Liver (tissue), 9 donors: Measurements from ENCODE around the gene PPP2R3A. TPM values are rescaled to one million over a fixed set of nuclear protein-coding genes. Genes with fewer than 3 reads are reported as not detected.

Source experiments
- DNase-seq: peaks from one replicate; pipeline ENCODE4 v3.0.0-alpha.2; 2017; ENCODE audit warnings: low spot score
- H3K27ac ChIP-seq, 2 donors: one replicate each; pipeline ENCODE4 v1.7.0; 2013; ENCODE audit warnings: inconsistent platforms in 2 of 2, low read length in 2 of 2, control low read depth in 1 of 2, low read depth in 1 of 2, mild to moderate bottlenecking in 1 of 2
- H3K27me3 ChIP-seq, 4 donors: one replicate each; pipeline versions ENCODE4 v1.6.1 to v1.7.0; 2013; ENCODE audit warnings: low read length in 3 of 4, inconsistent platforms in 1 of 4, mild to moderate bottlenecking in 1 of 4, moderate library complexity in 1 of 4; ENCODE audit not compliant: control insufficient read depth in 4 of 4, insufficient read depth in 4 of 4
- H3K36me3 ChIP-seq, 4 donors: one replicate each; pipeline versions ENCODE4 v1.6.1 to v1.7.0; 2013; ENCODE audit warnings: low read length in 3 of 4, mild to moderate bottlenecking in 3 of 4, low read depth in 1 of 4, moderate library complexity in 1 of 4; ENCODE audit not compliant: control insufficient read depth in 4 of 4, insufficient read depth in 3 of 4
- H3K4me1 ChIP-seq, 4 donors: one replicate each; pipeline versions ENCODE4 v1.6.1 to v1.7.0; 2013; ENCODE audit warnings: low read length in 3 of 4, mild to moderate bottlenecking in 3 of 4, moderate library complexity in 1 of 4; ENCODE audit not compliant: control insufficient read depth in 4 of 4, insufficient read depth in 4 of 4
- H3K4me3 ChIP-seq, 3 donors: one replicate each; pipeline versions ENCODE4 v1.6.1 to v1.7.0; 2013; ENCODE audit warnings: low read length in 3 of 3, control low read depth in 1 of 3, low read depth in 1 of 3, mild to moderate bottlenecking in 1 of 3
- H3K9ac ChIP-seq, 2 donors: one replicate each; pipeline ENCODE4 v1.7.0; 2013; ENCODE audit warnings: low read length in 2 of 2, mild to moderate bottlenecking in 2 of 2, moderate library complexity in 2 of 2, control low read depth in 1 of 2, low read depth in 1 of 2
- H3K9me3 ChIP-seq, 4 donors: one replicate each; pipeline versions ENCODE4 v1.6.1 to v1.7.0; 2013; ENCODE audit warnings: low read length in 3 of 4; ENCODE audit not compliant: control insufficient read depth in 4 of 4
- ATF3 ChIP-seq: IDR thresholded peaks from 2 replicates; pipeline ENCODE4 v1.6.1; 2016; ENCODE audit warnings: antibody characterized with exemption
- CTCF ChIP-seq: fragments of 150-350 bp; IDR thresholded peaks from 2 replicates; pipeline ENCODE4 v1.5.1; 2017; ENCODE audit warnings: improper control_type of control experiment, low read depth, low read length; ENCODE audit not compliant: missing input control
- EGR1 ChIP-seq, 2 donors: IDR thresholded peaks; 2 replicates each; pipeline ENCODE4 v1.6.1; 2016 to 2018; ENCODE audit warnings: antibody characterized with exemption in 2 of 2, low read depth in 2 of 2
- FOXA1 ChIP-seq: IDR thresholded peaks from 2 replicates; pipeline ENCODE4 v1.6.1; 2016; ENCODE audit warnings: antibody characterized with exemption
- FOXA2 ChIP-seq: IDR thresholded peaks from 2 replicates; pipeline ENCODE4 v1.6.1; 2016; ENCODE audit warnings: antibody characterized with exemption
- GABPA ChIP-seq, 2 donors: IDR thresholded peaks in 1 of 2; conservative IDR thresholded peaks in 1 of 2; 2 replicates each; pipeline ENCODE4 v1.6.1; 2016; ENCODE audit warnings: antibody characterized with exemption in 2 of 2, mild to moderate bottlenecking in 1 of 2, moderate library complexity in 1 of 2
- HNF4A ChIP-seq, 2 donors: conservative IDR thresholded peaks; 2 replicates each; pipeline ENCODE4 v1.6.1; 2016; ENCODE audit warnings: antibody characterized with exemption in 2 of 2, mild to moderate bottlenecking in 2 of 2
- JUND ChIP-seq, 2 donors: IDR thresholded peaks; 2 replicates each; pipeline ENCODE4 v1.6.1; 2016; ENCODE audit warnings: antibody characterized with exemption in 2 of 2
- RXRA ChIP-seq, 2 donors: IDR thresholded peaks; 2 replicates each; pipeline ENCODE4 v1.6.1; 2017 to 2018; ENCODE audit warnings: antibody characterized with exemption in 2 of 2, mild to moderate bottlenecking in 1 of 2
- SP1 ChIP-seq: IDR thresholded peaks from 2 replicates; pipeline ENCODE4 v1.6.1; 2018; ENCODE audit warnings: antibody characterized with exemption, mild to moderate bottlenecking
- TAF1 ChIP-seq: conservative IDR thresholded peaks from 2 replicates; pipeline ENCODE4 v1.6.1; 2016; ENCODE audit warnings: antibody characterized with exemption, mild to moderate bottlenecking
- ZBTB33 ChIP-seq: IDR thresholded peaks from 2 replicates; pipeline ENCODE4 v1.6.1; 2016; ENCODE audit warnings: antibody characterized with exemption
- WGBS: extraction: QIAGEN DNeasy Blood & Tissue Kit; methylation state at CpG from one replicate; pipeline ENCODE4 v1.1.7; 2013; 5-methylcytosine and 5-hydroxymethylcytosine counted together
- polyA plus RNA-seq, 2 donors: library from polyadenylated mRNA; stranded (reverse) in 1 of 2; unstranded in 1 of 2; fragments of 200-250 nt in 1 of 2; fragments of >200 nt in 1 of 2; fragmentation: Nextera tagmentation in 1 of 2; extraction: Ambion mirVana in 1 of 2; gene quantifications; one replicate each; pipeline versions ENCODE4 v1.2.1 to v1.2.3, GENCODE V29; 2013 to 2015
- total RNA-seq, 2 donors: library from RNA; depleted of rRNA; stranded (reverse); fragments of >200 nt; gene quantifications; one replicate each; pipeline ENCODE4 v1.2.3, GENCODE V29; 2014
- donor health status: healthy.
- donor health status: healthy.
- donor health status: healthy.
- donor health status: healthy.
- donor health status: healthy.

Gene PPP2R3A
- total and polyA plus RNA-seq, 4 donors: 0.54 to 3.3 (median 1.6) TPM

- H3K9me3 ChIP-seq: no peaks in the 10 kb centered on the region
- DNase-seq: no peak
- WGBS: 58% methylated on average over 3 of the region's 3 CpGs
- H3K4me1 ChIP-seq: peaks cover 14 to 57% (median 26%) of the 10 kb centered on the region in 4 donors
- TF ChIP-seq TAF1 (no peak), SP1 (no peak), HNF4A (conservative IDR thresholded peaks at IDR 0.05) (no peak), CTCF (no peak), JUND (IDR thresholded peaks at IDR 0.05) (no peak), GABPA (IDR thresholded peaks at IDR 0.05 in 1 of 2, conservative IDR thresholded peaks at IDR 0.05 in 1 of 2) (no peak), ATF3 (no peak), EGR1 (IDR thresholded peaks at IDR 0.05; ENCODE audit: low read depth in 2 of 2) (no peak), FOXA1 (no peak), ZBTB33 (no peak)
- peak overlapping the region in 1 of 2 donors; percentile 16 for H3K27ac ChIP-seq
- H3K4me3 ChIP-seq: no peak overlapping the region
- H3K9ac ChIP-seq: no peak overlapping the region
- H3K36me3 ChIP-seq: no peaks in the 10 kb centered on the region
- H3K27me3 ChIP-seq: no peaks in the 10 kb centered on the region
Measured at GRCh38 chr3:136186344-136186743, 220.8 kb downstream of the PPP2R3A start.

GRCh38 chr3:136186846-136187245 lies 221.3 kb downstream of the PPP2R3A start:
- no peak for TF ChIP-seq RXRA (IDR thresholded peaks at IDR 0.05)
- TF ChIP-seq CTCF: no peak
- no peak for TF ChIP-seq FOXA2
- no peak for TF ChIP-seq SP1
- H3K27ac ChIP-seq: no peak overlapping the region
- H3K9ac ChIP-seq: no peak overlapping the region
- H3K36me3 ChIP-seq: no peaks in the 10 kb centered on the region
- H3K4me3 ChIP-seq: no peak overlapping the region
- DNase-seq: no peak
- no peaks in the 10 kb centered on the region for H3K27me3 ChIP-seq
- whole genome bisulfite sequencing: 72% methylated on average over 4 of the region's 4 CpGs
- peaks cover 16 to 62% (median 28%) of the 10 kb centered on the region in 4 donors for H3K4me1 ChIP-seq
- H3K9me3 ChIP-seq: no peaks in the 10 kb centered on the region

- WGBS: 76% methylated on average over 4 of the region's 4 CpGs
- Histone ChIP-seq H3K9me3 (no peaks in the 10 kb centered on the region), H3K27me3 (no peaks in the 10 kb centered on the region), H3K27ac (no peak overlapping the region), H3K4me3 (no peak overlapping the region), H3K36me3 (no peaks in the 10 kb centered on the region), H3K4me1 (peaks cover 16 to 64% (median 32%) of the 10 kb centered on the region in 4 donors), H3K9ac (no peak overlapping the region)
- DNase-seq: no peak
- TF ChIP-seq FOXA1: no peak
Measured at GRCh38 chr3:136187868-136188267, 222.3 kb downstream of the PPP2R3A start.
